ENCODE data around the gene BACH2.

BACH2 gene

GRCh38 chr6:90264561-90264960 lies 32.1 kb downstream of the BACH2 start:
- Histone ChIP-seq H2AK5ac (ENCODE audit: low read length, severe bottlenecking) (no peak overlapping the region), H3K18ac (ENCODE audit: low read depth in 1 of 2, low read length in 2 of 2) (peak overlapping the region in 1 of 2 experiments; percentile 80), H3K27me3 (ENCODE audit: control insufficient read depth in 1 of 2, insufficient read depth in 1 of 2, low read length in 2 of 2) (no peaks in the 10 kb centered on the region), H3K36me3 (ENCODE audit: control insufficient read depth in 1 of 2, insufficient read depth in 2 of 2, low read depth in 1 of 2, low read length in 2 of 2) (no peaks in the 10 kb centered on the region), H2BK12ac (ENCODE audit: low read length in 2 of 2) (peak overlapping the region; percentile 76 to 96), H2BK5ac (ENCODE audit: low read depth, low read length, poor library complexity, severe bottlenecking) (no peak overlapping the region), H3K4me3 (ENCODE audit: insufficient read depth in 1 of 2, low read depth in 1 of 2, low read length in 2 of 2) (no peak overlapping the region), H2BK120ac (ENCODE audit: low read depth, low read length) (no peak overlapping the region), H3K4me1 (ENCODE audit: control insufficient read depth, insufficient read depth, low read depth, low read length) (no peaks in the 10 kb centered on the region), H2AFZ (ENCODE audit: low read depth, low read length) (no peak overlapping the region), H2BK15ac (ENCODE audit: low read depth, poor library complexity, severe bottlenecking) (no peak overlapping the region), H3K23ac (ENCODE audit: low read length in 2 of 2) (no peak overlapping the region), H3K79me1 (replicated peaks; ENCODE audit: low read length, poor library complexity, severe bottlenecking) (no peaks in the 10 kb centered on the region), H3K27ac (ENCODE audit: low read length, poor library complexity, severe bottlenecking) (no peak overlapping the region), H3K9me3 (ENCODE audit: control insufficient read depth, low read length) (no peaks in the 10 kb centered on the region), H3K14ac (ENCODE audit: low read length in 2 of 2) (peak overlapping the region in 1 of 2 experiments; percentile 71), H3K4me2 (ENCODE audit: low read length, poor library complexity, severe bottlenecking) (no peak overlapping the region), H3K9ac (ENCODE audit: low read length) (no peak overlapping the region), H3K4ac (ENCODE audit: low read depth in 1 of 2, low read length in 2 of 2) (peak overlapping the region in 1 of 2 experiments; percentile 51), H4K91ac (ENCODE audit: low read length) (peak overlapping the region; percentile 66), H4K8ac (ENCODE audit: low read length) (peak overlapping the region; percentile 30)
- DNase-seq = peak; percentile 12
- WGBS = 100% methylated on average over 1 of the region's 2 CpGs

DNA sequence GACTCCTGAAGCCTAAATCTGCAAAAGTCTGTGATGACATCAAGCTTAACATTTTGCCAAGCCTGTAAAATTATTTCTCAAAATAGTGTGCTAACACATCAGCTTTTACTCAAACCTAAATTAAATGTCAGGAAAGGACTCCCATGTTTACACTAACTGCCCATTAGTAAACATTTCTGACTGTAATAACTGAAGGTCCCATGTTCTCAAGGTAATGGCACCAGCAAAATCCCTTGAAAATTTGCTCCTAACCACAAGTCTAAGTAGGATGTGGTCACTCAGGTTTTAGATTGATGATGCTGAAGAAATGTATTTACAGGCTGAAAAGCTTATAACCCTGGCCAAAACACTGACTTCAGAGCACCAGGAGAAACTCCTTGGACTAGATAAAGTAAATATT lies 33.0 kb downstream of the BACH2 start:
- no peak overlapping the region for H2AFZ ChIP-seq (ENCODE audit: low read depth, low read length)
- peak; percentile 84 for DNase-seq
- no peaks in the 10 kb centered on the region for H3K79me1 ChIP-seq (replicated peaks; ENCODE audit: low read length, poor library complexity, severe bottlenecking)
- H4K91ac ChIP-seq (ENCODE audit: low read length) = no peak overlapping the region
- no peak overlapping the region for H2BK5ac ChIP-seq (ENCODE audit: low read depth, low read length, poor library complexity, severe bottlenecking)
- no peak overlapping the region for H3K9ac ChIP-seq (ENCODE audit: low read length)
- no peak overlapping the region for H3K4me3 ChIP-seq (ENCODE audit: insufficient read depth in 1 of 2, low read depth in 1 of 2, low read length in 2 of 2)
- H3K18ac ChIP-seq (ENCODE audit: low read depth in 1 of 2, low read length in 2 of 2) = no peak overlapping the region
- H2BK120ac ChIP-seq (ENCODE audit: low read depth, low read length) = no peak overlapping the region
- H3K23ac ChIP-seq (ENCODE audit: low read length in 2 of 2) = no peak overlapping the region
- H4K8ac ChIP-seq (ENCODE audit: low read length) = no peak overlapping the region
- no peaks in the 10 kb centered on the region for H3K36me3 ChIP-seq (ENCODE audit: control insufficient read depth in 1 of 2, insufficient read depth in 2 of 2, low read depth in 1 of 2, low read length in 2 of 2)
- no peak overlapping the region for H3K27ac ChIP-seq (ENCODE audit: low read length, poor library complexity, severe bottlenecking)
- H2BK15ac ChIP-seq (ENCODE audit: low read depth, poor library complexity, severe bottlenecking) = no peak overlapping the region
- no peaks in the 10 kb centered on the region for H3K4me1 ChIP-seq (ENCODE audit: control insufficient read depth, insufficient read depth, low read depth, low read length)
- H3K4ac ChIP-seq (ENCODE audit: low read depth in 1 of 2, low read length in 2 of 2) = no peak overlapping the region
- H3K9me3 ChIP-seq (ENCODE audit: control insufficient read depth, low read length) = no peaks in the 10 kb centered on the region
- H2AK5ac ChIP-seq (ENCODE audit: low read length, severe bottlenecking) = no peak overlapping the region
- H2BK12ac ChIP-seq (ENCODE audit: low read length in 2 of 2) = no peak overlapping the region
- no peaks in the 10 kb centered on the region for H3K27me3 ChIP-seq (ENCODE audit: control insufficient read depth in 1 of 2, insufficient read depth in 1 of 2, low read length in 2 of 2)
- no peak overlapping the region for H3K14ac ChIP-seq (ENCODE audit: low read length in 2 of 2)
- no peak overlapping the region for H3K4me2 ChIP-seq (ENCODE audit: low read length, poor library complexity, severe bottlenecking)

GRCh38 chr6:90261801-90262200 lies 34.8 kb downstream of the BACH2 start:
- Histone ChIP-seq H3K36me3 (ENCODE audit: control insufficient read depth in 1 of 2, insufficient read depth in 2 of 2, low read depth in 1 of 2, low read length in 2 of 2) (no peaks in the 10 kb centered on the region), H3K27me3 (ENCODE audit: control insufficient read depth in 1 of 2, insufficient read depth in 1 of 2, low read length in 2 of 2) (no peaks in the 10 kb centered on the region), H3K14ac (ENCODE audit: low read length in 2 of 2) (no peak overlapping the region), H3K23ac (ENCODE audit: low read length in 2 of 2) (no peak overlapping the region), H2AFZ (ENCODE audit: low read depth, low read length) (no peak overlapping the region), H2BK15ac (ENCODE audit: low read depth, poor library complexity, severe bottlenecking) (no peak overlapping the region), H3K27ac (ENCODE audit: low read length, poor library complexity, severe bottlenecking) (no peak overlapping the region), H3K4me1 (ENCODE audit: control insufficient read depth, insufficient read depth, low read depth, low read length) (no peaks in the 10 kb centered on the region), H3K4me3 (ENCODE audit: insufficient read depth in 1 of 2, low read depth in 1 of 2, low read length in 2 of 2) (no peak overlapping the region), H3K18ac (ENCODE audit: low read depth in 1 of 2, low read length in 2 of 2) (no peak overlapping the region), H4K91ac (ENCODE audit: low read length) (no peak overlapping the region), H3K9ac (ENCODE audit: low read length) (no peak overlapping the region), H2BK12ac (ENCODE audit: low read length in 2 of 2) (no peak overlapping the region), H3K4me2 (ENCODE audit: low read length, poor library complexity, severe bottlenecking) (no peak overlapping the region), H4K8ac (ENCODE audit: low read length) (no peak overlapping the region), H2BK5ac (ENCODE audit: low read depth, low read length, poor library complexity, severe bottlenecking) (no peak overlapping the region), H3K9me3 (ENCODE audit: control insufficient read depth, low read length) (no peaks in the 10 kb centered on the region), H2BK120ac (ENCODE audit: low read depth, low read length) (no peak overlapping the region), H2AK5ac (ENCODE audit: low read length, severe bottlenecking) (no peak overlapping the region), H3K79me1 (replicated peaks; ENCODE audit: low read length, poor library complexity, severe bottlenecking) (no peaks in the 10 kb centered on the region), H3K4ac (ENCODE audit: low read depth in 1 of 2, low read length in 2 of 2) (no peak overlapping the region)
- 98% methylated on average over 2 of the region's 2 CpGs for WGBS
- no peak for DNase-seq

GRCh38 chr6:90257486-90257738 lies 39.2 kb downstream of the BACH2 start:
- no peak overlapping the region for H3K4ac ChIP-seq (ENCODE audit: low read depth in 1 of 2, low read length in 2 of 2)
- no peak for DNase-seq
- no peak overlapping the region for H3K14ac ChIP-seq (ENCODE audit: low read length in 2 of 2)
- H3K27ac ChIP-seq (ENCODE audit: low read length, poor library complexity, severe bottlenecking) = no peak overlapping the region
- no peaks in the 10 kb centered on the region for H3K27me3 ChIP-seq (ENCODE audit: control insufficient read depth in 1 of 2, insufficient read depth in 1 of 2, low read length in 2 of 2)
- no peaks in the 10 kb centered on the region for H3K4me1 ChIP-seq (ENCODE audit: control insufficient read depth, insufficient read depth, low read depth, low read length)
- no peak overlapping the region for H4K8ac ChIP-seq (ENCODE audit: low read length)
- H2BK15ac ChIP-seq (ENCODE audit: low read depth, poor library complexity, severe bottlenecking) = no peak overlapping the region
- H3K4me3 ChIP-seq (ENCODE audit: insufficient read depth in 1 of 2, low read depth in 1 of 2, low read length in 2 of 2) = no peak overlapping the region
- no peak overlapping the region for H4K91ac ChIP-seq (ENCODE audit: low read length)
- H2BK12ac ChIP-seq (ENCODE audit: low read length in 2 of 2) = no peak overlapping the region
- H2BK120ac ChIP-seq (ENCODE audit: low read depth, low read length) = no peak overlapping the region
- H3K4me2 ChIP-seq (ENCODE audit: low read length, poor library complexity, severe bottlenecking) = no peak overlapping the region
- H3K79me1 ChIP-seq (replicated peaks; ENCODE audit: low read length, poor library complexity, severe bottlenecking) = no peaks in the 10 kb centered on the region
- H2BK5ac ChIP-seq (ENCODE audit: low read depth, low read length, poor library complexity, severe bottlenecking) = no peak overlapping the region
- H3K9me3 ChIP-seq (ENCODE audit: control insufficient read depth, low read length) = no peaks in the 10 kb centered on the region
- H2AK5ac ChIP-seq (ENCODE audit: low read length, severe bottlenecking) = no peak overlapping the region
- no peak overlapping the region for H2AFZ ChIP-seq (ENCODE audit: low read depth, low read length)
- H3K23ac ChIP-seq (ENCODE audit: low read length in 2 of 2) = no peak overlapping the region
- no peak overlapping the region for H3K18ac ChIP-seq (ENCODE audit: low read depth in 1 of 2, low read length in 2 of 2)
- H3K9ac ChIP-seq (ENCODE audit: low read length) = no peak overlapping the region
- no peaks in the 10 kb centered on the region for H3K36me3 ChIP-seq (ENCODE audit: control insufficient read depth in 1 of 2, insufficient read depth in 2 of 2, low read depth in 1 of 2, low read length in 2 of 2)
- no CpG with 5 or more reads among the region's 1 CpG for WGBS
